Keratinocyte (primary cell): ENCODE measurements around the gene BRIP1. TPM values are rescaled to one million over a fixed set of nuclear protein-coding genes. Genes with fewer than 3 reads are reported as not detected.
A peak's percentile ranks its signal among the peaks of the same experiment; 100 is the strongest.
"Not testable (repeated sequence)": the region's sequence is repeated elsewhere in the genome, so short reads cannot be mapped to it uniquely, and the experiment has no call there.

Experiments
- DNase-seq: peaks from one replicate; pipeline ENCODE4 v3.0.0-alpha.2; 2011; ENCODE audit warnings: low read depth, missing footprints, low spot score
- FAIRE-seq: peaks from 2 replicates; lab custom pipeline; 2011; peaks lifted over from hg19 to GRCh38; lab: Jason Lieb, UNC
- H2AFZ ChIP-seq: 2 replicates; pipeline ENCODE4 v1.6.0; 2012; ENCODE audit warnings: low read length, control low read depth, inconsistent platforms; ENCODE audit not compliant: control insufficient read depth
- H3K27ac ChIP-seq: 2 replicates; pipeline ENCODE4 v1.5.1; 2011; ENCODE audit warnings: low read length; ENCODE audit not compliant: control insufficient read depth, insufficient read depth
- H3K27me3 ChIP-seq: 3 replicates; pipeline ENCODE4 v1.6.0; 2011; ENCODE audit warnings: low read length; ENCODE audit not compliant: control insufficient read depth, insufficient read depth; ENCODE audit errors: extremely low read depth
- H3K36me3 ChIP-seq, 2 experiments: 2 replicates in 1 of 2; 3 replicates in 1 of 2; pipeline ENCODE4 v1.5.1; 2011; ENCODE audit warnings: low read length in 2 of 2, mild to moderate bottlenecking in 1 of 2; ENCODE audit not compliant: control insufficient read depth in 2 of 2, insufficient read depth in 2 of 2; ENCODE audit errors: extremely low read depth in 1 of 2
- H3K4me1 ChIP-seq: 3 replicates; pipeline ENCODE4 v1.5.1; 2011; ENCODE audit warnings: low read length; ENCODE audit not compliant: control insufficient read depth, insufficient read depth; ENCODE audit errors: extremely low read depth
- H3K4me2 ChIP-seq: 3 replicates; pipeline ENCODE4 v1.6.0; 2011; ENCODE audit warnings: low read depth, low read length; ENCODE audit not compliant: control insufficient read depth, insufficient read depth; ENCODE audit errors: extremely low read depth
- H3K4me3 ChIP-seq, 3 experiments: fragments of 200-600 bp in 1 of 3; sonication (generic) in 1 of 3; 2 replicates in 2 of 3; 3 replicates in 1 of 3; pipeline ENCODE4 v1.5.1; 2011 to 2016; ENCODE audit warnings: low read length in 3 of 3, mild to moderate bottlenecking in 3 of 3, control low read depth in 2 of 3, inconsistent platforms in 1 of 3, low read depth in 1 of 3, mixed read lengths in 1 of 3, mixed run types in 1 of 3, moderate library complexity in 1 of 3; ENCODE audit not compliant: control insufficient read depth in 2 of 3, insufficient read depth in 2 of 3; ENCODE audit errors: extremely low read depth in 1 of 3
- H3K79me2 ChIP-seq: 2 replicates; pipeline ENCODE4 v1.6.0; 2012; ENCODE audit warnings: low read length; ENCODE audit not compliant: control insufficient read depth, insufficient read depth
- H3K9ac ChIP-seq: 3 replicates; pipeline ENCODE4 v1.6.0; 2011; ENCODE audit warnings: low read length; ENCODE audit not compliant: control insufficient read depth, insufficient read depth; ENCODE audit errors: extremely low read depth
- H3K9me1 ChIP-seq: 3 replicates; pipeline ENCODE4 v1.6.0; 2011; ENCODE audit warnings: low read length; ENCODE audit not compliant: control insufficient read depth, insufficient read depth; ENCODE audit errors: extremely low read depth
- H3K9me3 ChIP-seq: 2 replicates; pipeline ENCODE4 v1.5.1; 2012; ENCODE audit warnings: low read depth, low read length; ENCODE audit not compliant: control insufficient read depth
- H4K20me1 ChIP-seq: 3 replicates; pipeline ENCODE4 v1.6.0; 2011; ENCODE audit warnings: low read length; ENCODE audit not compliant: control insufficient read depth, insufficient read depth; ENCODE audit errors: extremely low read depth
- EZH2 ChIP-seq: IDR thresholded peaks from one replicate; pipeline ENCODE4 v1.6.1; 2012; ENCODE audit warnings: inconsistent platforms, mild to moderate bottlenecking, low read length, moderate library complexity
- dilution Hi-C: fragments of 300-500 bp; cut with MboI; formaldehyde crosslinking; loops from one replicate; pipeline ENCODE4 v1.7.0; 2020; ENCODE audit warnings: low sequenced_read_pairs; ENCODE audit not compliant: extremely low pct_ligation_motif_present
- polyA plus RNA-seq, 5 experiments: library from polyadenylated mRNA; depleted of rRNA in 3 of 5; stranded (reverse) in 3 of 5; stranded (forward) in 1 of 5; unstranded in 1 of 5; fragments of >200 nt; gene quantifications; 1 replicate in 1 of 5; 2 replicates in 3 of 5; 3 replicates in 1 of 5; pipeline versions ENCODE4 v1.2.1 to v1.2.3, GENCODE V29; 2011 to 2012; ENCODE audit warnings: missing spikeins in 2 of 5, low read depth in 1 of 5, low replicate concordance in 1 of 5
- TF ChIP-seq, protein P1 (sequence below), 3 experiments: IDR thresholded peaks in 1 of 3; conservative IDR thresholded peaks in 1 of 3; optimal IDR thresholded peaks in 1 of 3; 2 replicates in 2 of 3; 3 replicates in 1 of 3; pipeline versions ENCODE3 to v1.5.1; 2011; ENCODE audit warnings: low read length in 3 of 3, mild to moderate bottlenecking in 3 of 3, moderate library complexity in 2 of 3, control low read depth in 1 of 3, inconsistent platforms in 1 of 3; ENCODE audit not compliant: insufficient read depth in 2 of 3; ENCODE audit errors: extremely low read depth in 1 of 3

BRIP1 gene
- polyA plus RNA-seq, 1 donor (not counting 4 experiments of a cell fraction or from before 2014, with no cell fraction given): 4.0 TPM

DNA sequence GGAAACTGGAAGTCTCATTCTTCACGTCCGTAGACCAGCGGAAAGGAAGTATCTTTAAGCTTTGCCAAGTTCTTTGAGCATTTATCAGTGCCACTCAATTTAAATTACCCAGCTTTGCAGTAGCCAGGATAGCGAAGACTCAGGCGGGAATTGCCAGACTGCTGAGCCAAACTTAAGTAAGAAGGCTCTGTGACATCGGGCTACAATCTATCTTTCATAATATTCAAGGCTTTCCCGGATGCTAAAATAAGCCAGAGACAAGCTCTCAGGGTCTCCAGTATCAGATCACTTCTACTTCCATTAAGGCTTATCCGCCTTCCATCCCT, 436 bp upstream of the BRIP1 start:
- H3K9me1 ChIP-seq: no peaks in the 10 kb centered on the region
- H3K36me3 ChIP-seq: no peaks in the 10 kb centered on the region
- no peaks in the 10 kb centered on the region for H4K20me1 ChIP-seq
- peak overlapping the region; percentile 58 to 96 (median 85) for H3K4me3 ChIP-seq
- peak overlapping the region; percentile 87 for H3K27ac ChIP-seq
- H3K79me2 ChIP-seq: peaks cover 4% of the 10 kb centered on the region
- H3K9ac ChIP-seq: peak overlapping the region; percentile 90
- TF ChIP-seq, protein P1, sequence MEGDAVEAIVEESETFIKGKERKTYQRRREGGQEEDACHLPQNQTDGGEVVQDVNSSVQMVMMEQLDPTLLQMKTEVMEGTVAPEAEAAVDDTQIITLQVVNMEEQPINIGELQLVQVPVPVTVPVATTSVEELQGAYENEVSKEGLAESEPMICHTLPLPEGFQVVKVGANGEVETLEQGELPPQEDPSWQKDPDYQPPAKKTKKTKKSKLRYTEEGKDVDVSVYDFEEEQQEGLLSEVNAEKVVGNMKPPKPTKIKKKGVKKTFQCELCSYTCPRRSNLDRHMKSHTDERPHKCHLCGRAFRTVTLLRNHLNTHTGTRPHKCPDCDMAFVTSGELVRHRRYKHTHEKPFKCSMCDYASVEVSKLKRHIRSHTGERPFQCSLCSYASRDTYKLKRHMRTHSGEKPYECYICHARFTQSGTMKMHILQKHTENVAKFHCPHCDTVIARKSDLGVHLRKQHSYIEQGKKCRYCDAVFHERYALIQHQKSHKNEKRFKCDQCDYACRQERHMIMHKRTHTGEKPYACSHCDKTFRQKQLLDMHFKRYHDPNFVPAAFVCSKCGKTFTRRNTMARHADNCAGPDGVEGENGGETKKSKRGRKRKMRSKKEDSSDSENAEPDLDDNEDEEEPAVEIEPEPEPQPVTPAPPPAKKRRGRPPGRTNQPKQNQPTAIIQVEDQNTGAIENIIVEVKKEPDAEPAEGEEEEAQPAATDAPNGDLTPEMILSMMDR (optimal IDR thresholded peaks at IDR 0.05 in 1 of 3, IDR thresholded peaks at IDR 0.05 in 1 of 3, conservative IDR thresholded peaks at IDR 0.05 in 1 of 3; ENCODE audit: extremely low read depth in 1 of 3, insufficient read depth in 2 of 3, low read length in 3 of 3): no peak
- no peak for TF ChIP-seq EZH2
- H3K9me3 ChIP-seq: no peaks in the 10 kb centered on the region
- peak overlapping the region; percentile 73 for H3K4me2 ChIP-seq
- peaks cover 12% of the 10 kb centered on the region for H3K4me1 ChIP-seq
- no peak for FAIRE-seq
- H3K27me3 ChIP-seq: no peaks in the 10 kb centered on the region
- peak overlapping the region; percentile 98 for H2AFZ ChIP-seq
- DNase-seq: no peak
- dilution Hi-C loops: no loop called here

DNA sequence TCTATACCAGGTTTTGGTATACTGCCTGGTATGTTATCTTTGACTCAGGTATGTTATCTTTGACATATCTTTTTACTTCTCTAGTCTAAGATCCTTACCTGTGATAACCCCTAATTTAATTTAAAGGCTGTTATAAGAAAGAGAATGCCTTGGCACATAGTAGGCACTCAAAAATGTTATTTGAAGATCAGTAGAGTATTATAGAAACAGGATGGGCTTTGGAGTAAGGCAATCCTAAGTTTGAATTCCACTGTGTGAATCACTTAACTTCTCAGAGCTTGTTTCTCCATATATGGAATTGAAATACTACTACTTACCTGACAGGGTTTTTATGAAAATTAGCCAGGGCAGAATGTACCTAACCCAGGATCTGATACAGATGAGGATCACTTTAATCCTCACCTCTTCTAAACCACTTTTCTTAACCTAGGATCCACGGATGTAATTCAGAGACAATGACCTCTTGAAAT, 1.2 kb downstream of the BRIP1 start:
- peak overlapping the region; percentile 99 for H2AFZ ChIP-seq
- no peaks in the 10 kb centered on the region for H3K9me3 ChIP-seq
- dilution Hi-C loops: no loop called here
- H3K27ac ChIP-seq: peak overlapping the region; percentile 87
- H3K36me3 ChIP-seq: no peaks in the 10 kb centered on the region
- peaks cover 12% of the 10 kb centered on the region for H3K4me1 ChIP-seq
- H3K9ac ChIP-seq: peak overlapping the region; percentile 90
- no peaks in the 10 kb centered on the region for H3K27me3 ChIP-seq
- no peak for DNase-seq
- TF ChIP-seq, protein P1 (optimal IDR thresholded peaks at IDR 0.05 in 1 of 3, IDR thresholded peaks at IDR 0.05 in 1 of 3, conservative IDR thresholded peaks at IDR 0.05 in 1 of 3; ENCODE audit: extremely low read depth in 1 of 3, insufficient read depth in 2 of 3, low read length in 3 of 3): no peak
- TF ChIP-seq EZH2: no peak
- no peaks in the 10 kb centered on the region for H3K9me1 ChIP-seq
- no peaks in the 10 kb centered on the region for H4K20me1 ChIP-seq
- FAIRE-seq: no peak
- peak overlapping the region; percentile 58 to 96 (median 85) for H3K4me3 ChIP-seq
- H3K79me2 ChIP-seq: peaks cover 4% of the 10 kb centered on the region
- peak overlapping the region; percentile 73 for H3K4me2 ChIP-seq

DNA sequence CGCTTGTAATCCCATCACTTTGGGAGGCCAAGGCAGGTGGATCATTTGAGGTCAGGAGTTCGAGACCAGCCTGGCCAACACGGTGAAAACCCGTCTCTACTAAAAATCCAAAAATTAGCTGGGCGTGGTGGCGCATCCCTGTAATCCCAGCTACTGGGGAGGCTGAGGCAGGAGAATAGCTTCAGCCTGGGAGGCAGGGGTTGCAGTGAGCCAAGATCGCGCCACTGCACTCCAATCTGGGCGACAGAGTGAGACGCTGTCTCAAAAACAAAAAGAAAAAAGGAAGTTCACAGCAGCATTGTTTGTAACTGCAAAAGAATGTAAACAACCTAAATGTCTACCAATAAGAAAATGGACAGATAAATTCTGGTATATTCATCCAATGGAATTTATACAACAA, 2.9 kb downstream of the BRIP1 start:
- H3K27ac ChIP-seq, DNase-seq, H3K4me2 ChIP-seq, H3K36me3 ChIP-seq, dilution Hi-C loops, H3K4me3 ChIP-seq, H3K79me2 ChIP-seq, H2AFZ ChIP-seq, H3K9ac ChIP-seq, H3K9me3 ChIP-seq, H3K9me1 ChIP-seq, FAIRE-seq, H4K20me1 ChIP-seq, H3K27me3 ChIP-seq: not testable (repeated sequence)
- peaks cover 12% of the 10 kb centered on the region for H3K4me1 ChIP-seq
